ENCODE measurements around the gene IGFBP4.

IGFBP4 gene

GRCh38 chr17:40485851-40486521, 42.7 kb downstream of the IGFBP4 start:
- H3K27ac ChIP-seq, result peak overlapping the region; percentile 99

GRCh38 chr17:40486522-40487370, 43.5 kb downstream of the IGFBP4 start:
- peak overlapping the region; percentile 99 for H3K27ac ChIP-seq
- DNase-seq (ENCODE audit: low read depth, low spot score), result no peak

More at GRCh38 chr17:40485851-40486521, 42.7 kb downstream of the IGFBP4 start:
- DNase-seq (ENCODE audit: low read depth, low spot score), result peak; percentile 89

- no peak for DNase-seq (ENCODE audit: low read depth, low spot score)
- peak overlapping the region; percentile 99 for H3K27ac ChIP-seq
These were observed 44.2 kb downstream of the IGFBP4 start for GRCh38 chr17:40487371-40488020.

- peak overlapping the region; percentile 99 for H3K27ac ChIP-seq
- no peak for DNase-seq (ENCODE audit: low read depth, low spot score)
These were observed 47.1 kb downstream of the IGFBP4 start for GRCh38 chr17:40490289-40490853.

GRCh38 chr17:40490982-40491381, 47.7 kb downstream of the IGFBP4 start:
- no peak for DNase-seq (ENCODE audit: low read depth, low spot score)
- peak overlapping the region; percentile 99 for H3K27ac ChIP-seq

GRCh38 chr17:40491486-40491885, 48.2 kb downstream of the IGFBP4 start:
- peak overlapping the region; percentile 99 for H3K27ac ChIP-seq
- no peak for DNase-seq (ENCODE audit: low read depth, low spot score)

- no peak for DNase-seq (ENCODE audit: low read depth, low spot score)
- peak overlapping the region; percentile 99 for H3K27ac ChIP-seq
These were observed 50.4 kb downstream of the IGFBP4 start for GRCh38 chr17:40493697-40494096.

GRCh38 chr17:40495140-40495539, 51.9 kb downstream of the IGFBP4 start:
- H3K27ac ChIP-seq, result peak overlapping the region; percentile 99
- DNase-seq (ENCODE audit: low read depth, low spot score), result no peak

- no peak for DNase-seq (ENCODE audit: low read depth, low spot score)
- peak overlapping the region; percentile 99 for H3K27ac ChIP-seq
These were observed 52.9 kb downstream of the IGFBP4 start for GRCh38 chr17:40496170-40496569.

- DNase-seq (ENCODE audit: low read depth, low spot score), result no peak
- H3K27ac ChIP-seq, result peak overlapping the region; percentile 99
These were observed 53.6 kb downstream of the IGFBP4 start for GRCh38 chr17:40496634-40497420.

GRCh38 chr17:40497695-40498094, 54.4 kb downstream of the IGFBP4 start:
- peak overlapping the region; percentile 99 for H3K27ac ChIP-seq
- DNase-seq (ENCODE audit: low read depth, low spot score), result no peak

- no peak for DNase-seq (ENCODE audit: low read depth, low spot score)
- peak overlapping the region; percentile 99 for H3K27ac ChIP-seq
These were observed 55.2 kb downstream of the IGFBP4 start for GRCh38 chr17:40498281-40499084.

- peak overlapping the region; percentile 99 for H3K27ac ChIP-seq
- DNase-seq (ENCODE audit: low read depth, low spot score), result no peak
These were observed 56.4 kb downstream of the IGFBP4 start for GRCh38 chr17:40499551-40500189.

GRCh38 chr17:40500190-40500589, 56.9 kb downstream of the IGFBP4 start:
- peak overlapping the region; percentile 99 for H3K27ac ChIP-seq

GRCh38 chr17:40500709-40501108, 57.5 kb downstream of the IGFBP4 start:
- no peak for DNase-seq (ENCODE audit: low read depth, low spot score)
- peak overlapping the region; percentile 99 for H3K27ac ChIP-seq

More at GRCh38 chr17:40500190-40500589, 56.9 kb downstream of the IGFBP4 start:
- DNase-seq (ENCODE audit: low read depth, low spot score), result no peak

- H3K27ac ChIP-seq, result peak within 1 kb of the TSS; percentile 99
- no peak for DNase-seq (ENCODE audit: low read depth, low spot score)
These were observed 58.3 kb downstream of the IGFBP4 start, which contains the start of gene TNS4 for GRCh38 chr17:40501499-40501911. TSS of gene TNS4 (minus strand) at chr17:40501623. CDS start at chr17:40496425, 5,198 bp downstream.

- H3K27ac ChIP-seq, result no peak overlapping the region
- no peak for DNase-seq (ENCODE audit: low read depth, low spot score)
These were observed 59.5 kb downstream of the IGFBP4 start for GRCh38 chr17:40502716-40503115.

- DNase-seq (ENCODE audit: low read depth, low spot score), result no peak
These were observed 59.9 kb downstream of the IGFBP4 start for GRCh38 chr17:40503154-40503553.

More at GRCh38 chr17:40503154-40503553, 59.9 kb downstream of the IGFBP4 start:
- no peak overlapping the region for H3K27ac ChIP-seq
